ENCODE results near the gene IFIH1. TPM values are rescaled to one million over a fixed set of nuclear protein-coding genes. Genes with fewer than 3 reads are reported as not detected.

IFIH1 gene
- total RNA-seq, 1 donor from 2014 or later = 16.1 TPM

Other genes with a start within 250 kb of the IFIH1 start
- gene DPP4, start 244.5 kb downstream of the IFIH1 start, total RNA-seq = 65.7 and 374 TPM in 2 replicates
- gene GCG, start 166.4 kb downstream of the IFIH1 start, total RNA-seq = not detected in 2 replicates
- 0.15 and 0.17 TPM in 2 replicates for gene FAP, start 75.2 kb downstream of the IFIH1 start, total RNA-seq
- 52.9 and 75.9 TPM in 2 replicates for gene GCA, start 25.4 kb upstream of the IFIH1 start, total RNA-seq